HEK293T (cell line): ENCODE data around the gene TCF7L2.

Source experiments
- CTCF ChIA-PET: fragments of 350-600 bp; formaldehyde crosslinking; extraction: SDS; loops from one replicate; lab custom pipeline; 2021; ENCODE audit warnings: antibody characterized with exemption, inconsistent platforms; lab: Yijun Ruan, JAX
- POLR2A ChIA-PET: fragments of 350-600 bp; formaldehyde crosslinking; extraction: SDS; loops from one replicate; lab custom pipeline; 2020; ENCODE audit warnings: antibody characterized with exemption, inconsistent platforms; lab: Yijun Ruan, JAX
- DNase-seq: peaks from one replicate; pipeline ENCODE4 v3.0.0; 2012; ENCODE audit warnings: mixed read lengths; ENCODE audit errors: extremely low spot score
- ARNT ChIP-seq: fragments of 450-650 bp; IDR thresholded peaks from 2 replicates; pipeline ENCODE4 v1.6.1; 2017; ENCODE audit warnings: mild to moderate bottlenecking
- BHLHE40 ChIP-seq: fragments of 450-650 bp; IDR thresholded peaks from 2 replicates; pipeline ENCODE4 v1.6.1; 2016; ENCODE audit warnings: mild to moderate bottlenecking, moderate library complexity, borderline replicate concordance
- CTBP1 ChIP-seq: fragments of 450-650 bp; IDR thresholded peaks from 2 replicates; pipeline ENCODE4 v1.6.1; 2016; ENCODE audit warnings: borderline replicate concordance
- ELF4 ChIP-seq: fragments of 450-650 bp; IDR thresholded peaks from 2 replicates; pipeline ENCODE4 v1.6.1; 2017; ENCODE audit warnings: antibody characterized with exemption
- FOXA1 ChIP-seq: fragments of 450-650 bp; IDR thresholded peaks from 2 replicates; pipeline ENCODE4 v1.6.1; 2016; ENCODE audit warnings: mild to moderate bottlenecking
- FOXK2 ChIP-seq: fragments of 450-650 bp; IDR thresholded peaks from 2 replicates; pipeline ENCODE4 v1.6.1; 2016; ENCODE audit warnings: mild to moderate bottlenecking
- FOXM1 ChIP-seq: fragments of 450-650 bp; IDR thresholded peaks from 2 replicates; pipeline ENCODE4 v1.6.1; 2017; ENCODE audit warnings: mild to moderate bottlenecking, borderline replicate concordance
- HDGF ChIP-seq: fragments of 450-650 bp; IDR thresholded peaks from 2 replicates; pipeline ENCODE4 v1.6.1; 2017; ENCODE audit warnings: antibody characterized with exemption, borderline replicate concordance
- L3MBTL2 ChIP-seq: fragments of 450-650 bp; conservative IDR thresholded peaks from 2 replicates; pipeline ENCODE4 v1.6.1; 2016; ENCODE audit warnings: mild to moderate bottlenecking
- LEF1 ChIP-seq: fragments of 450-650 bp; IDR thresholded peaks from 2 replicates; pipeline ENCODE4 v1.6.1; 2017; ENCODE audit warnings: mild to moderate bottlenecking, borderline replicate concordance
- NFRKB ChIP-seq: fragments of 450-650 bp; IDR thresholded peaks from 2 replicates; pipeline ENCODE4 v1.6.1; 2016; ENCODE audit warnings: mild to moderate bottlenecking, moderate library complexity
- PKNOX1 ChIP-seq: fragments of 450-650 bp; IDR thresholded peaks from 2 replicates; pipeline ENCODE4 v1.6.1; 2016
- SP1 ChIP-seq: fragments of 450-650 bp; IDR thresholded peaks from 2 replicates; pipeline ENCODE4 v1.6.1; 2017
- SUZ12 ChIP-seq: fragments of 450-650 bp; IDR thresholded peaks from 2 replicates; pipeline ENCODE4 v1.6.1; 2016; ENCODE audit warnings: mild to moderate bottlenecking
- TARDBP ChIP-seq: fragments of 450-650 bp; IDR thresholded peaks from 2 replicates; pipeline ENCODE4 v1.6.1; 2016
- ZNF384 ChIP-seq: fragments of 450-650 bp; IDR thresholded peaks from 2 replicates; pipeline ENCODE4 v1.6.1; 2016

The TCF7L2 gene

GRCh38 chr10:113078282-113078907, 128.3 kb downstream of the TCF7L2 start:
- ChIA-PET CTCF (no interaction called here), POLR2A (no interaction called here)
- DNase-seq = no peak
- TF ChIP-seq FOXK2 (no peak), TARDBP (no peak), ELF4 (no peak), SP1 (no peak), LEF1 (no peak), PKNOX1 (no peak), SUZ12 (no peak), NFRKB (no peak), FOXM1 (no peak), ZNF384 (no peak), BHLHE40 (no peak), ARNT (no peak), CTBP1 (no peak), L3MBTL2 (no peak)

- ChIA-PET POLR2A (no interaction called here), CTCF (interaction anchor here (0.5 to 0.6 kb wide), 2 partner anchors 173 to 297 kb away, joined by 3 read pairs; no protein-coding TSS in a partner anchor)
- no peak for TF ChIP-seq LEF1
- TF ChIP-seq FOXA1 = no peak
- no peak for TF ChIP-seq L3MBTL2
- TF ChIP-seq NFRKB = no peak
- no peak for TF ChIP-seq TARDBP
- TF ChIP-seq ARNT = no peak
- TF ChIP-seq ZNF384 = no peak
- TF ChIP-seq ELF4 = no peak
- no peak for TF ChIP-seq SUZ12
- no peak for TF ChIP-seq SP1
- no peak for TF ChIP-seq HDGF
- TF ChIP-seq CTBP1 = no peak
- TF ChIP-seq FOXM1 = no peak
- no peak for TF ChIP-seq BHLHE40
- TF ChIP-seq FOXK2 = no peak
- TF ChIP-seq PKNOX1 = no peak
- no peak for DNase-seq
Measured at GRCh38 chr10:113080061-113080924, 130.2 kb downstream of the TCF7L2 start.

GRCh38 chr10:113080925-113081229, 130.8 kb downstream of the TCF7L2 start:
- TF ChIP-seq BHLHE40 (no peak), TARDBP (no peak), PKNOX1 (no peak), SP1 (no peak), HDGF (no peak), SUZ12 (no peak), ELF4 (no peak), ARNT (no peak), ZNF384 (no peak), FOXM1 (no peak), LEF1 (no peak), FOXA1 (no peak)
- ChIA-PET CTCF (no interaction called here), POLR2A (no interaction called here)
- DNase-seq = no peak

- no peak for DNase-seq
- TF ChIP-seq FOXM1 (no peak), ZNF384 (no peak), TARDBP (no peak), BHLHE40 (no peak), FOXA1 (no peak), FOXK2 (no peak), L3MBTL2 (no peak), PKNOX1 (no peak), CTBP1 (no peak)
- POLR2A ChIA-PET = no interaction called here
- CTCF ChIA-PET = interaction anchor here (0.5 kb wide), 1 partner anchor 606 kb away, joined by 3 read pairs; no protein-coding TSS in a partner anchor
Measured at GRCh38 chr10:113084031-113084430, 134.0 kb downstream of the TCF7L2 start.

- ChIA-PET CTCF (no interaction called here), POLR2A (no interaction called here)
- TF ChIP-seq CTBP1 (no peak), FOXK2 (no peak), SP1 (no peak), FOXA1 (no peak), BHLHE40 (no peak), ARNT (no peak), ZNF384 (no peak), TARDBP (no peak), L3MBTL2 (no peak), NFRKB (no peak), SUZ12 (no peak), ELF4 (no peak)
- no peak for DNase-seq
Measured at GRCh38 chr10:113085776-113086175, 135.7 kb downstream of the TCF7L2 start.
